G401 (cell line): ENCODE results near the gene RPS21. TPM values are rescaled to one million over a fixed set of nuclear protein-coding genes. Genes with fewer than 3 reads are reported as not detected.

Source experiments
- DNase-seq: peaks from one replicate; pipeline ENCODE4 v3.0.0-alpha.2; 2015; ENCODE audit warnings: low spot score
- in situ Hi-C: cut with HindIII; loops from 2 replicates; pipeline ENCODE4 v1.10.0; 2016; ENCODE audit warnings: low sequenced_read_pairs, mixed read lengths
- total RNA-seq: library from RNA; depleted of rRNA; stranded (reverse); fragments of >200 nt; shearing (Covaris generic); gene quantifications from 2 replicates; pipeline ENCODE4 v1.2.3, GENCODE V29; 2014; rRNA removed

The RPS21 gene
- 1,245 and 1,753 TPM in 2 replicates for total RNA-seq

DNA sequence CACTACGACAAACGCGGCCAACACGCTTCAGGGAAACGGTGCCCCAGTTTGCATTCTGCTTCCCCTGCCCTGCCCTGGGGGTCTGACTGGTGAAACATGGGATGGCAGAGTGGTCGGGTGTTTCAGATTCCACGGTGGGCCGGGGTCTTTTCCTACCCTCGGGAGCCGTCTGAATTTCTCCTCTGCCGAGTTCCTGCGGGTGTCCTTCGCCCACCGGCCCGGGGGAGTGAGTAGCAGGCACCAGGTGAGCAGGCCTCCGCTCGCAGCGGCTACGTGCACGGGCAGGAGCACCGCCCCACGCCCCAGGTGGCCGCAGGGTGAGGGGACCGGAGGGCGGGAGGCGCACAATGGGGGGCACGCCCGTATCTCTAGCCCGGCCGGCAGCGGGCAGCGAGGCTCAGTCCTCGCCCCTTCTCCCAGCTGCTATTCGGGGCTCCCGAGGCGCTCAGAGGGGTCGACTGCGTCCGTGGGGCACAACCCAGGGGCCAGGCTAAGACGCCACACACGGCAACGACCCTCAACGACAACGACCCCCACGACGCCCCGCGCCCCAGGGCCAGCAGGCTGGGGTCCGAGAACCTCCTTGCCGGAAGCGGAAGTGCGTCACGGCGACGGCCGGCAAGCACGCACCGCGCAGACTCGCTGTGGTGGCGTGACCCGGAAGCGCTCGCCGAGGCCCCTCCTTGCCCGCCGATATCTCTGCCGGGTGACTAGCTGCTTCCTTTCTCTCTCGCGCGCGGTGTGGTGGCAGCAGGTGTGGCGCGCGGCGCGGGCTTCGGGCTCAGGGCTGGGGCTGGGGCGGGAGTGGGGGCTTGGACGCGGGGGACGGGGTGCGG is at the start of gene RPS21:
Gene RPS21, plus strand, starts transcription at position 721 of the 836 bp plus-strand sequence. CDS start 236 bp downstream, outside the sequence.
- peak; percentile 90 for DNase-seq
- in situ Hi-C loops: no loop called here

DNA sequence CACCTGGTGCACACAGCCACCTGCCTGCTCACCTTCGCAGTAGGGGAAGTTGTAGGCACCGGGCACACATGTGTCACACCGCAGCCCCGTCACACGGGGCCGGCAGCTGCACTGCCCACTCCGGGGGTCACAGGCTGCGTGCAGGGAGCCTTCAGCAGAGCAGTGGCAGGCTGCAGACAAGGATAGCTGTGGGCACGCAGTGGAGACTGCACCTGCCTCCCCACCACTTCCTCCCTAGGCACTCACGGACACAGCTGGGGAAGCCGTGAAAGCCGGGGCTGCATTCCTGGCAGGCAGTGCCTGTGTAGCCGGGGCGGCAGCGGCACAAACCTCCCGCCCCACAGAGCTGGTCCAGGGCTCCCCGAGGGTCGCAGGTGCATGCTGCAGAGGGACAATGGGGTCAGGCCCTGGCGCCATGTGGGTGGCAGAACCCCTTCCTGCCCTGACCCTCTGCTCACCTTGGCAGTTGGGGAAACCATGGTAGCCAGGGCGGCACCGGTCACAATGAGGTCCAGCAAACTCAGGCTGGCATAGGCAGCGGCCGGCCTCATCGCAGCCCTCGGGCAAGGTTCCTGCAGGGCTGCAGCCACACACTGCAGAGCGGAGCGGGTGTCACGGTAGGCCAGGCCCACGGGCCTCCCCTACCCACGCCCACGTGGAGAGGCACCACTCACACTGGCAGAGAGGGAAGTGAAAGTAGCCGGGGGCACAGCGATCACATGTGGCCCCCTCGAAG is 49.2 kb upstream of the RPS21 start:
- in situ Hi-C loops: no loop called here
- no peak for DNase-seq

DNA sequence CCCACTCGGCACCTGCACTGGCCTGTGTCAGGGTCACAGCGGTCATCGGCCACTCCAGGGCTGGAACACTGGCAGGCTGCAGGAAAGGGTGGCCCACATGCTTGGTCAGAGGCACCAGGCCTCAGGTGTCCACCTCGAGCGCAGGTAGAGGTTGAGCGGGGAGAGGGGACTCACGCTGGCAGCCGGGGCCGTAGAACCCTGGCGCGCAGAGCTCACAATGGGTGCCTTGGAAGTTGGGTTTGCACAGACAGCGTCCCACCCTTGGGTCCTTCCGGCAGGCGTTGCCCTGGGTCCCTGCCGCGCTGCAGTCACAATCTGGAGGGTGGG is 48.6 kb upstream of the RPS21 start:
- DNase-seq: no peak
- in situ Hi-C loops: no loop called here

DNA sequence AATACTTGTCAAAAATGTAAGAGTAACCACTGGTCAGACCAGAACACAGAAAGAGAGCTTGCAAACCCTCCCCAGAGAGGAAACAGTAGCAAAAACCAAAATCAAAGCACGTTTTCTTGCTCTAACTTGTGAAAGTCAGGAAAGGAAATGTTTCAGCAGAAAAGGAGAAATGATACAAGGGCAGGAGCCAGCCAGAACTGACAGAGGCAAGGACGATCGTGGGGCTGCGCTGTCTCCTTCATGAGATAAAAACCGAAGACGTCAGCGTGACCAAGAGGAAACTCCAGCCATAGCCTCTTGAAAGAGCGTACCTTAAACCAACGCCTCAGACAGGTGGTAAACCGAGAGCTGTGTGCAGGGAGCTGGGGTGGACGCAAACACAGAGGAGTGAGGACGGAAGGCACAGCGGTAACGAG is 47.2 kb upstream of the RPS21 start:
- DNase-seq: no peak
- in situ Hi-C loops: no loop called here

DNA sequence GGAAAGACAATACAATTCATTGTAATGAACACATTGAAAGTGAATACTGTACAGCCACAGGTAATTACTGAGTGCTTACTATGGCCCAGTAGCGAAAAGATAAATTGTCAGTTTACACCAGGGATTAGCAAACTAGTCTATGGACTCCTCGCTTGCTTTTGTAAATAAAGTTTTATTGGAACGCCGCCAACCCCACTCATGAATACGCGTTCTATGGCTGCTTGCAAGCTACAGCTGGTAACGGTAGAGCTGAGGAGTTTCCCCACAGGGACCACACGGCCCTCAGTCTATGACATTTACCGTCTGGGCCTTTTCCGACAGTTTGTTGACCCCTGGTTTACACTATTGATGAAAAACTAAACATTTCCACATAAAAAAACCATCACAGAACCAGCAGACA is 44.0 kb upstream of the RPS21 start:
- in situ Hi-C loops: no loop called here
- DNase-seq: no peak

GRCh38 chr20:62344092-62344491 is 42.8 kb upstream of the RPS21 start:
- in situ Hi-C loops: no loop called here
- DNase-seq: no peak

DNA sequence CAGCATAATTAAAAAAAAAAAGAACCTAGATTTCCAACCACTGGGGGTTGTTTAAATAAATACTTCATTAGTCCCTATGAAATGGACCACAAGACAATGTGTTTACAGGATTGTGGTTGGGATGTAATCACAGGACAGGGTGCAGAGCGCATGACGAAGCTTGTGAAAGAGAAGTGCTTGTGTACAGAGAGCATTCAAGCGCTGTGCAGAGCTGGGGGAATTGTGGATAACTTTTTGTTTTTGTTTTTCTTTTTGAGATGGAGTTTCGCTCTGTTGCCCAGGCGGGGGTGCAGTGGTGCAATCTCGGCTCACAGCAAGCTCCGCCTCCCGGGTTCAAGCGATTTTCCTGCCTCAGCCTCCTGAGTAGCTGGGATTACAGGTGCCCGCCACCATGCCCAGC is 42.1 kb upstream of the RPS21 start:
- in situ Hi-C loops: no loop called here
- no peak for DNase-seq

- in situ Hi-C loops: no loop called here
- DNase-seq: no peak
Measured at GRCh38 chr20:62345681-62346370, 41.1 kb upstream of the RPS21 start.

- in situ Hi-C loops: no loop called here
- DNase-seq: peak; percentile 22
Measured at GRCh38 chr20:62346398-62347150, 40.3 kb upstream of the RPS21 start.

- no peak for DNase-seq
- in situ Hi-C loops: no loop called here
Measured at GRCh38 chr20:62347151-62347404, 39.8 kb upstream of the RPS21 start.

- peak; percentile 13 for DNase-seq
- in situ Hi-C loops: no loop called here
Measured at GRCh38 chr20:62347445-62347844, 39.5 kb upstream of the RPS21 start.

DNA sequence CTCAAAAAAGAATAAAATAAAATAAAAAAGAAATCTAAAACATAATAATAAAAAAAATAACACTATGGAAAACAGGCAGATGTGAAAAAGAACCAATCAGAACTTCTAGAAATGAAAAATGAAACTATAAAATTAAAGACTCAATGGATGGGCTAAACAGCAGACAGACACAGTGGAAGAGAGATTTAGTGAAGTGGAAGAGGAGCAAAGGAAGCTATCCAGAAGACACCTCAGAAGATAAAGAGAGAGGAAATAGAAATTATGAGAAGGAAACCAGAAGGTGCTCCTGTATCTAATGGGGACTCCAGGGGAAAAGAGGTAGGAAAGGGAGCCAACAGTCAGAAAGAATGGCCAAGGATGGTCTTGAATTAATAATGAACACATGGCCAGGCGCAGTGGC is 38.3 kb upstream of the RPS21 start:
- no peak for DNase-seq
- in situ Hi-C loops: no loop called here

DNA sequence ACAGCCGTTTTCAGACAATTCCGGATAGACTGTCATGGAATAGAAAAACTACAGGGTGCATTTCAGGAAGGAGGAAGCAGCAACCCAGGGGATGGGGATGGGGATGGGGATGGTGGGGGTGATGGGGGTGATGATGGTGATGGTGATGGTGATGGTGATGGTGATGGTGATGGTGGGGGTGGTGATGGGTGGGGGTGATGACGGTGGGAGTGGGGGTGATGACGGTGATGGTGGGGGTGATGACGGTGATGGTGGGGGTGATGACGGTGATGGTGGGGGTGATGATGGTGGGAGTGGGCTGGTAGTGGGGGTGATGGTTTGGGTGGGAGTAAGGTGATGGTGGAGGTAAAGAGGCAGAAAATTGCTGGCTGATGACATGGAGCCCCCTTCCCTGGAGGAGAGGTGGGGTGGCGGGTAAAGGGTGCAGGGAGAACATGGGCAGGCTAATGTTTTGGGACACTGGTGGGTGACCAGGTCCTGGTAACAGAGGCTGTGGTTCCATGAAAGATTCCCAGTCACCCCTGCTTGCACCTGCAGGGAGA is 37.3 kb upstream of the RPS21 start:
- no peak for DNase-seq
- in situ Hi-C loops: no loop called here

GRCh38 chr20:62350098-62350628 is 36.7 kb upstream of the RPS21 start:
- peak; percentile 10 for DNase-seq
- in situ Hi-C loops: no loop called here

DNA sequence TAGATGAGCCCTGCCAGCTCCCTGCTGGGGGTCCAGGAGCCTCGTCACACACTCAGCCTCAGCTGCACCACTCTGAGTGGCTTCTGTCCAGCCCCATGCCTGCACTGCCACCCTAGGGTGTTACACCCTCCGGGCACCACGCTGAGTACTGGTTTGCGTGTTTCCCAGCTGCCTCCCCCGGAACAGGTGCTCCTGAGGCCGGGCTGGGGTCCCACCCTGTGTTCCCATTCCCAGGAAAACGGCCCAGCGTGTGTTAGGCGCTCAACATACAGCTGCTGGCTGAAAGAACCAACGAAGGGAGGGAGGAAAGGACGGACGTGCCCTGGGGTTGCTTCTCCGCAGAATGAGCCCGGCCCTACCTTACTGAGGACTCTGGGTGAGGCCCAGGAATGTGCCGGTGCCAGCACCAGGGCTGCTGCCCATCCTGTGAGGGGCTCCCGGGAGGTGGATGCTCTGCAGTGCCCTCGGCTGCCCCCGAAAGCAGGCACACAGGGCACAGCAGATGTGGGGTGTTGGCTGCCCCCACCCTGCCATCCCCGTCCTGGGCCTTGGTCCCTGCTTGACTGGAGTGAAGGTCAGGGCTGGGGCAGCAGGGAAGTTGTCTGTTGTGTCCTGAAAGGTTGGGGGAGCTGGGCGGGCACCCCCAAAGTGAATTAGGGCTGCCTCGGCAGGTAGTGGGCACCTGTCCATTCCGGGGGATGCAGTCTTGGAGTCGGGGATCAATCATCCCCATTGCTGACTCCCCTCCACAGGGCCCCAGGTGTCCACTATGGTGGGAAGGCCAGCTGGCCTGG is 36.1 kb upstream of the RPS21 start:
- in situ Hi-C loops: no loop called here
- DNase-seq: no peak

DNA sequence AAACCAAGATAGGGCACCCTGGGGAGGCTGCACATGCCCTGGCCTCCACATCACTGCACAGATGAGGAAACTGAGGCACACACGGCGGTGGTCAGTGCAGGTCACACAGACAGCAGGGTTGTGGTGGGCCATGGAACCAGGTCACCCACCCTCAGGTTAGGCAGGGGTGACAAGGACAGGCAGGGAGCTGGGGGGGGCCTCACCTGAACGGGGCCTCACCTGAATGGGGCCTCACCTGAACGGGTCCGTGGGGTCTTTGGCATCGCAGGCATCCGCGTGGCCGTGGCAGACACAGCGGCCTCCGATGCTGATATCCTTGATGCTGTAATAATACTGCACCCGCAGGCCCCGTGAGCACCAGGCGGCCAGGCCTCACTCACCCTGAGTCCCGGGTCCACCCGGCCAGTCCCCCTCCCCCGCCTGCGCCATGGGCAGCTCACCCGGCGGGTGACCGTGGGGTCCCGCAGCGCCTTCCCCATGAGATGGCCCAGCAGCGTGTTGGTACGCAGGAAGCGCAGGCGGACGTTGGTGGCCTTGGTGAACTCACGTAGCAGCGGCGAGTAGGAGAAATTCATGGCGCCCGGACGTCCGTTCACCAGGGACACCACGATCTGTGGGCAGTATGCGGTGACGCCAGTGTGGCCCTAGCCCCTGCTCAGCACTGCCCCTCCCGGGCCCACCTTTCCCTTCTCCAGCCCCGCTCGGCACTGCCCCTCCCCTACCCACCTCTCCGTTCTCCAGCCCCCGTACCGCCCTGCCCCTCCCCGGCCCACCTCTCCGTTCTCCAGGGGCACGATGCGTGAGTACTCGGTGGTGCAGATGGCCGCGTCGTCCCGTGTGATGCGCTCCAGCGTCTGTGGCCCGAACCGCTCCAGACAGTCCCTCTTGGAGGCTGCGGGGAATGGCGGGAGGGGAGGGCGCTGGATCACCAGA is 35.2 kb upstream of the RPS21 start:
- in situ Hi-C loops: no loop called here
- no peak for DNase-seq
